K562 (cell line): ENCODE data around the gene HIP1R. TPM values are rescaled to one million over a fixed set of nuclear protein-coding genes. Genes with fewer than 3 reads are reported as not detected.

ENCODE experiments used
- DNMT1 ChIP-seq: fragments of 450-650 bp; IDR thresholded peaks from 2 replicates; pipeline ENCODE4 v1.6.1; 2016; ENCODE audit warnings: antibody characterized with exemption, mild to moderate bottlenecking
- MCM5 ChIP-seq: fragments of 450-650 bp; IDR thresholded peaks from 2 replicates; pipeline ENCODE4 v1.6.1; 2016; ENCODE audit warnings: low read depth
- NELFE ChIP-seq: IDR thresholded peaks from 2 replicates; pipeline ENCODE4 v1.6.1; 2011; ENCODE audit warnings: mild to moderate bottlenecking; ENCODE audit not compliant: insufficient read depth, insufficient read length
- NR3C1 ChIP-seq: sonication (generic); formaldehyde crosslinking; IDR thresholded peaks from 2 replicates; pipeline ENCODE4 v1.8.1; 2022; ENCODE audit warnings: missing genetic modification reagents
- NRF1 ChIP-seq, 2 experiments: fragments of 450-650 bp; IDR thresholded peaks in 1 of 2; conservative IDR thresholded peaks in 1 of 2; 2 replicates each; pipeline ENCODE4 v1.6.1; 2014; ENCODE audit warnings: mild to moderate bottlenecking in 2 of 2
- SREBF2 ChIP-seq: sonication (generic); formaldehyde crosslinking; IDR thresholded peaks from 2 replicates; pipeline ENCODE4 v1.4.0; 2020; ENCODE audit warnings: mild to moderate bottlenecking, missing genetic modification reagents
- THRAP3 ChIP-seq: fragments of 450-650 bp; IDR thresholded peaks from 2 replicates; pipeline ENCODE4 v1.6.1; 2016; ENCODE audit warnings: mild to moderate bottlenecking, inconsistent platforms, borderline replicate concordance
- polyA plus RNA-seq, 8 experiments: library from polyadenylated mRNA; depleted of rRNA in 4 of 8; stranded (reverse) in 5 of 8; unstranded in 3 of 8; fragments of >200 nt; fragmentation: Nextera tagmentation in 2 of 8; fragmentation: Illumina TruSeq in 1 of 8; extraction: Ambion mirVana in 2 of 8; extraction: Trizol in 1 of 8; gene quantifications; 2 replicates each; pipeline versions ENCODE4 v1.2.1 to v1.2.3, GENCODE V29; 2011 to 2014; ENCODE audit warnings: inconsistent platforms in 1 of 8, missing spikeins in 1 of 8
- total RNA-seq, 7 experiments: library from RNA; depleted of rRNA in 6 of 7; stranded (reverse); fragments of >200 nt in 6 of 7; fragmentation: Illumina TruSeq in 2 of 7; extraction: Trizol in 2 of 7; gene quantifications; 2 replicates each; pipeline versions ENCODE4 v1.2.1 to v1.2.3, GENCODE V29; 2011 to 2021; ENCODE audit warnings: low replicate concordance in 1 of 7
- TF ChIP-seq, protein P1 (sequence below), 2 experiments: fragments of 450-650 bp; formaldehyde crosslinking in 1 of 2; IDR thresholded peaks; 2 replicates each; pipeline versions ENCODE4 v1.4.0 to v1.6.1; 2014 to 2020; ENCODE audit warnings: mild to moderate bottlenecking in 2 of 2, borderline replicate concordance in 1 of 2, low read depth in 1 of 2
- TF ChIP-seq, protein P2 (sequence below): sonication (generic); IDR thresholded peaks from 2 replicates; pipeline ENCODE4 v1.6.1; 2016

The HIP1R gene
- total and polyA plus RNA-seq, 9 of the 15 experiments (the other 6 are each of a cell fraction or from before 2014, with no cell fraction given), result 0.15 to 31.0 (median 14.2) TPM

DNA sequence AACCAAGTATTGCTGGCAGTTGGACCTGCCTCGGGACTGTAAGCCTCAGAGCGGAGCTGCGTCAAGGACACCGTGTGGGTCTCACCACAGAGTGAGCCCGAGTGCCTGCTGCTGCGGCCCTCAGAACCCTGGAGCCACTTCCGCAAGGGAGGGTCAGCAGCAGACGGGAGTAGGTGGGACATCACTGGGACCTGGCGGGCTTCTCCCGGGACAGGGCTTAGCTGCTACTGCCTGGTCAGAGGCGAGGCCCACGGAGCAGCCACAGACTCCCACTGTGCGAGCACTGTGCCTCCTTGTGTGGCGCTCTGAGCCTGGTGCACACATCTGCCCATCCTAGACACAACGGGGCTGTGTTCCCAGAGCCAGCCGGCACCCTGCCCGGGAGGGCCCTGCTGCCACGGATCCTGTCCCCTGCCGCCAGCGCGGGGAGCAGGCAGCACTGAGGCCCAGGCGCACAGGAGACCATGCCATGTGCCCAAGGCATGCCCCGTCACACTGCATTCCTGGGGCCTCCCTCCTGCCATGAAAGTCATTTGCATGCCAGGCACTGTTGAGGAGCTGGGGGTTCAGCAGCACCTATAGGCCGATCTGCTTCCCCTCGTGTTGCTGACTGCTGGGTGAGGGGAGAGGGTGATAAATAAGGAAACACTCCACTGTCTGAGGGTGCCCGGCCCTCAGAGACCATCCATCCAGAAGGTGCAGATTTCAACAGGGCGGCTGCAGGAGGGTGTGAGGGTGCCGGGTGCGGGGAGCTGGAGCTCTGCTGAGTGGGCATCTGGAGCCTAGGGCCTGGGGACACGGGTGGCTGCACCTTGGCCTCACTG, 10.0 kb downstream of the HIP1R start (continued):
- TF ChIP-seq, protein P1, sequence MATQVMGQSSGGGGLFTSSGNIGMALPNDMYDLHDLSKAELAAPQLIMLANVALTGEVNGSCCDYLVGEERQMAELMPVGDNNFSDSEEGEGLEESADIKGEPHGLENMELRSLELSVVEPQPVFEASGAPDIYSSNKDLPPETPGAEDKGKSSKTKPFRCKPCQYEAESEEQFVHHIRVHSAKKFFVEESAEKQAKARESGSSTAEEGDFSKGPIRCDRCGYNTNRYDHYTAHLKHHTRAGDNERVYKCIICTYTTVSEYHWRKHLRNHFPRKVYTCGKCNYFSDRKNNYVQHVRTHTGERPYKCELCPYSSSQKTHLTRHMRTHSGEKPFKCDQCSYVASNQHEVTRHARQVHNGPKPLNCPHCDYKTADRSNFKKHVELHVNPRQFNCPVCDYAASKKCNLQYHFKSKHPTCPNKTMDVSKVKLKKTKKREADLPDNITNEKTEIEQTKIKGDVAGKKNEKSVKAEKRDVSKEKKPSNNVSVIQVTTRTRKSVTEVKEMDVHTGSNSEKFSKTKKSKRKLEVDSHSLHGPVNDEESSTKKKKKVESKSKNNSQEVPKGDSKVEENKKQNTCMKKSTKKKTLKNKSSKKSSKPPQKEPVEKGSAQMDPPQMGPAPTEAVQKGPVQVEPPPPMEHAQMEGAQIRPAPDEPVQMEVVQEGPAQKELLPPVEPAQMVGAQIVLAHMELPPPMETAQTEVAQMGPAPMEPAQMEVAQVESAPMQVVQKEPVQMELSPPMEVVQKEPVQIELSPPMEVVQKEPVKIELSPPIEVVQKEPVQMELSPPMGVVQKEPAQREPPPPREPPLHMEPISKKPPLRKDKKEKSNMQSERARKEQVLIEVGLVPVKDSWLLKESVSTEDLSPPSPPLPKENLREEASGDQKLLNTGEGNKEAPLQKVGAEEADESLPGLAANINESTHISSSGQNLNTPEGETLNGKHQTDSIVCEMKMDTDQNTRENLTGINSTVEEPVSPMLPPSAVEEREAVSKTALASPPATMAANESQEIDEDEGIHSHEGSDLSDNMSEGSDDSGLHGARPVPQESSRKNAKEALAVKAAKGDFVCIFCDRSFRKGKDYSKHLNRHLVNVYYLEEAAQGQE (IDR thresholded peaks at IDR 0.05; ENCODE audit: borderline replicate concordance), result no peak
- TF ChIP-seq, protein P1 (CRISPR knock-in tag; IDR thresholded peaks at IDR 0.05; ENCODE audit: low read depth), result no peak
- TF ChIP-seq NELFE (no peak), MCM5 (no peak), NRF1 (conservative IDR thresholded peaks at IDR 0.05 in 1 of 2, IDR thresholded peaks at IDR 0.05 in 1 of 2) (no peak), THRAP3 (no peak), NR3C1 (CRISPR knock-in tag) (no peak), DNMT1 (no peak), SREBF2 (CRISPR knock-in tag) (no peak)
- TF ChIP-seq, protein P2, sequence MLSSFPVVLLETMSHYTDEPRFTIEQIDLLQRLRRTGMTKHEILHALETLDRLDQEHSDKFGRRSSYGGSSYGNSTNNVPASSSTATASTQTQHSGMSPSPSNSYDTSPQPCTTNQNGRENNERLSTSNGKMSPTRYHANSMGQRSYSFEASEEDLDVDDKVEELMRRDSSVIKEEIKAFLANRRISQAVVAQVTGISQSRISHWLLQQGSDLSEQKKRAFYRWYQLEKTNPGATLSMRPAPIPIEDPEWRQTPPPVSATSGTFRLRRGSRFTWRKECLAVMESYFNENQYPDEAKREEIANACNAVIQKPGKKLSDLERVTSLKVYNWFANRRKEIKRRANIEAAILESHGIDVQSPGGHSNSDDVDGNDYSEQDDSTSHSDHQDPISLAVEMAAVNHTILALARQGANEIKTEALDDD, result no peak
